ENCODE results near the gene SYNDIG1. TPM values are rescaled to one million over a fixed set of nuclear protein-coding genes. Genes with fewer than 3 reads are reported as not detected.

Gene SYNDIG1
- total RNA-seq, 2 experiments from 2014 or later = not detected

- no peak for ATAC-seq
- Mint-ChIP-seq H3K36me3 (no peaks in the 10 kb centered on the region), H3K27ac (no peak overlapping the region), H3K27me3 (peaks cover 5% of the 10 kb centered on the region), H3K9me3 (ENCODE audit: low read depth) (no peaks in the 10 kb centered on the region), H3K4me1 (peaks cover 4% of the 10 kb centered on the region), H3K4me3 (no peak overlapping the region)
- CTCF ChIA-PET = no interaction called here
- no peak for DNase-seq
Measured at GRCh38 chr20:24628985-24629384, 159.6 kb downstream of the SYNDIG1 start.

DNA sequence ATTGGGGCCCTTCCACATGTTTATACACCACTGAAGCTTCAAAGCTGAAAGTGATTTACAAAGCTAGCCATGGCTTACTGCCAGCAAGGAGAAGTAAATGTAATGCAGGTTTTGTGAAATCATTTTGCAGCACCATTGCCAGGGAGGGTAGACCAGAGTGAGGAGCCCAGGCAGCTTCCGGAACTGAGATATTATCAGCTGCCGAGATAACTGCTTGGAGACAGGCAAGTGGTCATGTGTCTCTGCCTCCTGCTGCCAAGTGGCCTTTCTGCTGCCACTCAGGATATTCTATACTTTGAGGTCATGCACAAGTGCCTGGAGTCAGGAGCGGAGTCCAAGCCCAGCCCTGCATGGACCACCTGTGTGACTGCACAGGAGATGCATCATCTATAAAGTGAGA is 160.2 kb downstream of the SYNDIG1 start:
- CTCF ChIA-PET = no interaction called here
- Mint-ChIP-seq H3K36me3 (no peaks in the 10 kb centered on the region), H3K4me3 (no peak overlapping the region), H3K27me3 (peaks cover 3% of the 10 kb centered on the region), H3K4me1 (peaks cover 4% of the 10 kb centered on the region), H3K9me3 (ENCODE audit: low read depth) (no peaks in the 10 kb centered on the region), H3K27ac (no peak overlapping the region)
- DNase-seq = no peak
- ATAC-seq = no peak

- Mint-ChIP-seq H3K27ac (no peak overlapping the region), H3K4me1 (peaks cover 4% of the 10 kb centered on the region), H3K36me3 (no peaks in the 10 kb centered on the region), H3K27me3 (peaks cover 6% of the 10 kb centered on the region), H3K9me3 (ENCODE audit: low read depth) (no peaks in the 10 kb centered on the region), H3K4me3 (no peak overlapping the region)
- DNase-seq (no peak), ATAC-seq (no peak)
- CTCF ChIA-PET = no interaction called here
Measured at GRCh38 chr20:24630486-24631172, 161.2 kb downstream of the SYNDIG1 start.

- no peak overlapping the region for H3K4me3 Mint-ChIP-seq
- no peaks in the 10 kb centered on the region for H3K9me3 Mint-ChIP-seq (ENCODE audit: low read depth)
- H3K4me1 Mint-ChIP-seq = peaks cover 4% of the 10 kb centered on the region
- ATAC-seq (no peak), DNase-seq (no peak)
- peaks cover 7% of the 10 kb centered on the region for H3K27me3 Mint-ChIP-seq
- H3K36me3 Mint-ChIP-seq = no peaks in the 10 kb centered on the region
- H3K27ac Mint-ChIP-seq = no peak overlapping the region
- CTCF ChIA-PET = no interaction called here
Measured at GRCh38 chr20:24631173-24631505, 161.7 kb downstream of the SYNDIG1 start.

GRCh38 chr20:24632581-24632980 is 163.2 kb downstream of the SYNDIG1 start:
- no peak overlapping the region for H3K4me3 Mint-ChIP-seq
- no peak overlapping the region for H3K27ac Mint-ChIP-seq
- no peaks in the 10 kb centered on the region for H3K36me3 Mint-ChIP-seq
- DNase-seq (no peak), ATAC-seq (no peak)
- peaks cover 4% of the 10 kb centered on the region for H3K4me1 Mint-ChIP-seq
- peaks cover 7% of the 10 kb centered on the region for H3K27me3 Mint-ChIP-seq
- CTCF ChIA-PET = no interaction called here
- no peaks in the 10 kb centered on the region for H3K9me3 Mint-ChIP-seq (ENCODE audit: low read depth)

DNA sequence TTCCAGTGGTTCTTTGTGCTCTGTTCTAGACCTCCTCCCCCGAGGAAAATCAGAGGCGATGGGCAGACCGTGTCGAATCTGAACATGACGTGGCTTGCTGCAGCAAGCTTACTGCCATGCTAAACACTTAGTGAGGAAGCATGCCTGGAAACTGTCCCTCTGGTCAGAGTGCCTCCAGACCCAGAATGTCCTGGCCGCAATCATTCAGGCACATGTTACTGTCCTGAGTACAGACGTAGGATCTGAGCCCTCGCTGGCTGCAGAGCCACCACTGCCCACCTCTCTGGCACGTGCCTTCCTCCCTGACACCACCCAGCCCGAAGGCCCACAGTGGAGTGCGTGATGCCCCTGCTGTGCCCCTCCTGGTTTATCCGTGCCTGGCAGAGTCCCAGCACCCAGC is 163.6 kb downstream of the SYNDIG1 start:
- H3K9me3 Mint-ChIP-seq (ENCODE audit: low read depth) = no peaks in the 10 kb centered on the region
- H3K4me1 Mint-ChIP-seq = peaks cover 4% of the 10 kb centered on the region
- H3K27me3 Mint-ChIP-seq = peaks cover 7% of the 10 kb centered on the region
- DNase-seq (no peak), ATAC-seq (no peak)
- no peak overlapping the region for H3K27ac Mint-ChIP-seq
- H3K4me3 Mint-ChIP-seq = no peak overlapping the region
- CTCF ChIA-PET = no interaction called here
- no peaks in the 10 kb centered on the region for H3K36me3 Mint-ChIP-seq

DNA sequence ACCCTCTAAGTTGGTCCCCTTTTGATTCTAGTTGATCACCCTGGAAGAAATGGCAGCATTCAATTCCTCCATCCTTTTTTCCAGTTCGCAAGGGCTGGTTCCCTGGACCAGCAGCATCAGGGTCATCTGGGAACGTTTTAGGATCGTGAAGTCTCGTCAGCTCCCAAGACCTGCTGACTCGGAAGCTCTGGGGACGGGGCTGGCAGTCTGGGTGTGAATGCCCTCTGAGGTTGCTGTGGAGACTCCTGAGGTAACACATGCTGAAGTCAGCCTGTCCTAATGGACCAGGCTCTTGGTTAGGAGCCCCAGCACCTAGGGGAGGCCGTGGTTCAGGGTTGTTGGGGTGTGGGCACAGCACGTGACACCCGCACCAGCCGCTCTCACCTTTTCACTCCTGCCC is 164.1 kb downstream of the SYNDIG1 start:
- Mint-ChIP-seq H3K36me3 (no peaks in the 10 kb centered on the region), H3K4me3 (no peak overlapping the region), H3K4me1 (peaks cover 4% of the 10 kb centered on the region), H3K9me3 (ENCODE audit: low read depth) (no peaks in the 10 kb centered on the region), H3K27me3 (peaks cover 7% of the 10 kb centered on the region), H3K27ac (no peak overlapping the region)
- ATAC-seq (no peak), DNase-seq (no peak)
- CTCF ChIA-PET = no interaction called here

- H3K27me3 Mint-ChIP-seq = peaks cover 7% of the 10 kb centered on the region
- H3K27ac Mint-ChIP-seq = no peak overlapping the region
- CTCF ChIA-PET = no interaction called here
- H3K36me3 Mint-ChIP-seq = no peaks in the 10 kb centered on the region
- no peak overlapping the region for H3K4me3 Mint-ChIP-seq
- peaks cover 1% of the 10 kb centered on the region for H3K4me1 Mint-ChIP-seq
- ATAC-seq = no peak
- H3K9me3 Mint-ChIP-seq (ENCODE audit: low read depth) = no peaks in the 10 kb centered on the region
- DNase-seq = no peak
Measured at GRCh38 chr20:24634855-24635254, 165.4 kb downstream of the SYNDIG1 start.

- Mint-ChIP-seq H3K27ac (no peak overlapping the region), H3K36me3 (no peaks in the 10 kb centered on the region), H3K4me1 (no peaks in the 10 kb centered on the region), H3K9me3 (ENCODE audit: low read depth) (no peaks in the 10 kb centered on the region), H3K27me3 (peaks cover 13% of the 10 kb centered on the region), H3K4me3 (no peak overlapping the region)
- CTCF ChIA-PET = no interaction called here
- DNase-seq (no peak), ATAC-seq (no peak)
Measured at GRCh38 chr20:24636626-24637025, 167.2 kb downstream of the SYNDIG1 start.

GRCh38 chr20:24637087-24637486 is 167.7 kb downstream of the SYNDIG1 start:
- Mint-ChIP-seq H3K9me3 (ENCODE audit: low read depth) (no peaks in the 10 kb centered on the region), H3K27me3 (peaks cover 13% of the 10 kb centered on the region), H3K4me1 (no peaks in the 10 kb centered on the region), H3K4me3 (no peak overlapping the region), H3K27ac (no peak overlapping the region), H3K36me3 (no peaks in the 10 kb centered on the region)
- no peak for DNase-seq
- ATAC-seq = no peak
- CTCF ChIA-PET = no interaction called here

DNA sequence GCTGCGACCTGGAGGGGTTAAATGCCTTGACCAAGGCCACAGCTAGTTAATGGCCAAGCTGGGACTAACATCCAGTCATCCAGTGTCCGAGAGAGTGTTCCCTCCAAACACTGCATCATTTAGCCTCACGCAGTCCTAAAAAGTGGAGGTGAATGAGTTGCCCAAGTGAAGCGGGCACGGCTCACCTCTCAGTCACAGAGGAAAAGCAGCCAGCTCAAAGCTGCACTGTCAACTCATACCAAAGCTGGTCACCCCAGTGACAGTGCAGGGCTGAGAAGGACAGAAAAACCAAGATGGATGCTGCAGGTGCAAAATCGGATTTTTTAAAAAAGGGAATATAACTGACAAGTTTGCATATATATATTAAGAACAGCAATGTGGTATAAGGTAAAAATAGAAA is 168.5 kb downstream of the SYNDIG1 start:
- ATAC-seq (no peak), DNase-seq (no peak)
- Mint-ChIP-seq H3K4me1 (no peaks in the 10 kb centered on the region), H3K36me3 (no peaks in the 10 kb centered on the region), H3K9me3 (ENCODE audit: low read depth) (no peaks in the 10 kb centered on the region), H3K27ac (no peak overlapping the region), H3K27me3 (peaks cover 14% of the 10 kb centered on the region), H3K4me3 (no peak overlapping the region)
- CTCF ChIA-PET = no interaction called here

- Mint-ChIP-seq H3K9me3 (ENCODE audit: low read depth) (no peaks in the 10 kb centered on the region), H3K27me3 (peaks cover 20% of the 10 kb centered on the region), H3K4me3 (no peak overlapping the region), H3K4me1 (no peaks in the 10 kb centered on the region), H3K36me3 (no peaks in the 10 kb centered on the region), H3K27ac (no peak overlapping the region)
- no peak for DNase-seq
- CTCF ChIA-PET = no interaction called here
- ATAC-seq = no peak
Measured at GRCh38 chr20:24638591-24639548, 169.4 kb downstream of the SYNDIG1 start.

DNA sequence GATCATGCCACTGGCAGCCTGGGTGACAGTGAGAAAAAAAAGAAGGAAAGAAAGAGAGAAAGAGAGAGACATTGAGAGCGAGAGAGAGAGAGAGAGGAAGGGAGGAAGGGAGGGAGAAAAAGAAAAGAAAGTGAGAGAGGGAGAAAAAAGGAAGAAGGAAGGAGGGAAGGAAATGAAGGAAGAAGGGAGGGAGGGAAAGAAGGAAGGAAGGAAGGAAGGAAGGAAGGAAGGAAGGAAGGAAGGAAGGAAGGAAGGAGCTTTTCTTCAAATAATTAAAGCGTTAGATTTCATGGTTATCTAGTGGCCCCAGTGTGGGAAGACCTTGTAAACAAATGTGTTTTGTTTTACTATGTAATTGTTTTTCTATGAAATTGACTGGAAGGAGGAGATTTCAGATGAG is 170.8 kb downstream of the SYNDIG1 start:
- Mint-ChIP-seq H3K27me3 (peaks cover 16% of the 10 kb centered on the region), H3K27ac (no peak overlapping the region), H3K9me3 (ENCODE audit: low read depth) (no peaks in the 10 kb centered on the region), H3K4me1 (no peaks in the 10 kb centered on the region), H3K4me3 (no peak overlapping the region), H3K36me3 (no peaks in the 10 kb centered on the region)
- DNase-seq (no peak), ATAC-seq (no peak)
- CTCF ChIA-PET = interaction anchor here (0.7 kb wide), 1 partner anchor 491 kb away, joined by 3 read pairs; no protein-coding TSS in a partner anchor

DNA sequence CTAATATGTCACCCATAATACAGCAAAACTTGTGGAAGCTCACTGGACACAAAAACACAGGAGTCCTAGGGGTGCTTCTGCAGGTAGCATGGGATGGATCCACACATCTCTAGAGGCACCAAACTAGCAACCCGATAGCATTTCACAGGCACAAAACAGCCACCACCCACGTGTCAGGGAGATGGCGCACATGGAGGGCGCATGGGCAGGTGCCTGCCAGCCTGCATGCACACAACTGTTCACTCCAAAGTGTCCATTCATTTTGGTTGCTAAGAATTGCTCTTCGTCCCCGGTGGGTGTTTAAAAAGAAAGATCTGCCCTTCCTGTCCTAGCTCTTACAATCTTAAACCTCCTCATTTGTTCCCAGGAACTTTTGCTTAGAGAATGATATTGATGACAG is 171.3 kb downstream of the SYNDIG1 start:
- Mint-ChIP-seq H3K9me3 (ENCODE audit: low read depth) (no peaks in the 10 kb centered on the region), H3K27ac (no peak overlapping the region), H3K4me3 (no peak overlapping the region), H3K36me3 (no peaks in the 10 kb centered on the region), H3K4me1 (no peaks in the 10 kb centered on the region), H3K27me3 (peaks cover 14% of the 10 kb centered on the region)
- DNase-seq = no peak
- ATAC-seq = no peak
- CTCF ChIA-PET = interaction anchor here (0.7 kb wide), 1 partner anchor 491 kb away, joined by 3 read pairs; no protein-coding TSS in a partner anchor
